WTC11 (cell line): ENCODE measurements around the gene ZNRF1.

Experiments
- CBFB ChIP-seq: sonication (generic); formaldehyde crosslinking; IDR thresholded peaks from 2 replicates; pipeline ENCODE4 v1.8.1; 2022; ENCODE audit warnings: mild to moderate bottlenecking, low read depth, missing genetic modification reagents
- CREB1 ChIP-seq: sonication (generic); formaldehyde crosslinking; IDR thresholded peaks from 2 replicates; pipeline ENCODE4 v1.8.0; 2023; ENCODE audit warnings: mild to moderate bottlenecking, missing genetic modification reagents
- TF ChIP-seq, protein P1 (sequence below): sonication (generic); formaldehyde crosslinking; IDR thresholded peaks from 2 replicates; pipeline ENCODE4 v1.8.0; 2023; ENCODE audit warnings: missing genetic modification reagents
- TF ChIP-seq, protein P2 (sequence below): sonication (generic); formaldehyde crosslinking; IDR thresholded peaks from 2 replicates; pipeline ENCODE4 v1.8.0; 2022; ENCODE audit warnings: mild to moderate bottlenecking, missing genetic modification reagents
- TF ChIP-seq, protein P3 (sequence below): fragments of 200-600 bp; IDR thresholded peaks from 2 replicates; pipeline ENCODE4 v1.8.0; 2022; ENCODE audit warnings: antibody characterized with exemption

DNA sequence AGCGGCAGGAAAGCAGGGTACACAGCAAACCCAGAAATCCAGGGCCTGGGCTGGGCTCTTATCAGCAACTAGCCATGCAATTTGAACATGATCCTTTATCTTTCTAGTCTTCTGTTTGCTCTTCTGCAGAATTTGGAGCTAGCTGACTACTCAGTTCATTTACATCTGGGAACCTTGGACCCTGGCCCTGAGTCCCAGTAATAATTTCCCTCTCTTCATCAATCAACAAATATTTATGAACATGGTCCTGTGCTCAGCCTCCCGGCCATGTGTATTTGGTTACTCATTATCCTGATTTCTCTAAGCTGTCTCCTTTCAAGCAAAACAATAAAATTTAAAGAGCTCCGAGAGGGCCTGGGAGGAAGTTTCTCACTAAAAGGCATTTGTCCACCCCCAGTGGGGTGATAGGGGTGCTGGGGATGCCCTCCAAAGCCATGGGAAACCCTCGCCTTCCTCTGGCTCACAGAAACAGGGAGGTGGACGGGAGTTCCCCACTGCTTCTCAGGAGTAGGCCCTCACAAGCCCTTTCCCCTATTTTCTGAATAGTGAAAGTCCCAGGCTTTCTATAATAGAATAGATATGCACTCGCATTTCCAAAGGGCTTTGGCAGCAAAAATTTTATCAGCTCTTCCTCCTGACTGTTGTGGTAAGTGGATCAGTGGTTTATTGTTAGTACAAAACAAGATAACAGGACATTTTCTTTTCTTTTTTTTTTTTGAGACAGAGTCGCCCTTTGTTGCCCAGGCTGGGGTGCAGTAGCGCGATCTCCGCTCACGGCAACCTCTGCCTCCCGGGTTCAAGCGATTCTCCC lies 7.0 kb upstream of the ZNRF1 start:
- TF ChIP-seq, protein P1, sequence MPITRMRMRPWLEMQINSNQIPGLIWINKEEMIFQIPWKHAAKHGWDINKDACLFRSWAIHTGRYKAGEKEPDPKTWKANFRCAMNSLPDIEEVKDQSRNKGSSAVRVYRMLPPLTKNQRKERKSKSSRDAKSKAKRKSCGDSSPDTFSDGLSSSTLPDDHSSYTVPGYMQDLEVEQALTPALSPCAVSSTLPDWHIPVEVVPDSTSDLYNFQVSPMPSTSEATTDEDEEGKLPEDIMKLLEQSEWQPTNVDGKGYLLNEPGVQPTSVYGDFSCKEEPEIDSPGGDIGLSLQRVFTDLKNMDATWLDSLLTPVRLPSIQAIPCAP, result no peak
- TF ChIP-seq, protein P2, sequence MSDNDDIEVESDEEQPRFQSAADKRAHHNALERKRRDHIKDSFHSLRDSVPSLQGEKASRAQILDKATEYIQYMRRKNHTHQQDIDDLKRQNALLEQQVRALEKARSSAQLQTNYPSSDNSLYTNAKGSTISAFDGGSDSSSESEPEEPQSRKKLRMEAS, result no peak
- TF ChIP-seq CREB1 (CRISPR knock-in tag) (no peak), CBFB (CRISPR knock-in tag) (no peak)
- TF ChIP-seq, protein P3, sequence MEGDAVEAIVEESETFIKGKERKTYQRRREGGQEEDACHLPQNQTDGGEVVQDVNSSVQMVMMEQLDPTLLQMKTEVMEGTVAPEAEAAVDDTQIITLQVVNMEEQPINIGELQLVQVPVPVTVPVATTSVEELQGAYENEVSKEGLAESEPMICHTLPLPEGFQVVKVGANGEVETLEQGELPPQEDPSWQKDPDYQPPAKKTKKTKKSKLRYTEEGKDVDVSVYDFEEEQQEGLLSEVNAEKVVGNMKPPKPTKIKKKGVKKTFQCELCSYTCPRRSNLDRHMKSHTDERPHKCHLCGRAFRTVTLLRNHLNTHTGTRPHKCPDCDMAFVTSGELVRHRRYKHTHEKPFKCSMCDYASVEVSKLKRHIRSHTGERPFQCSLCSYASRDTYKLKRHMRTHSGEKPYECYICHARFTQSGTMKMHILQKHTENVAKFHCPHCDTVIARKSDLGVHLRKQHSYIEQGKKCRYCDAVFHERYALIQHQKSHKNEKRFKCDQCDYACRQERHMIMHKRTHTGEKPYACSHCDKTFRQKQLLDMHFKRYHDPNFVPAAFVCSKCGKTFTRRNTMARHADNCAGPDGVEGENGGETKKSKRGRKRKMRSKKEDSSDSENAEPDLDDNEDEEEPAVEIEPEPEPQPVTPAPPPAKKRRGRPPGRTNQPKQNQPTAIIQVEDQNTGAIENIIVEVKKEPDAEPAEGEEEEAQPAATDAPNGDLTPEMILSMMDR, result no peak
